Testis (tissue), 3 donors: Measurements from ENCODE around the gene DPYD. TPM values are rescaled to one million over a fixed set of nuclear protein-coding genes. Genes with fewer than 3 reads are reported as not detected.

ENCODE experiments used
- DNase-seq: peaks from one replicate; pipeline ENCODE4 v3.0.0-alpha.2; 2019
- H3K27ac ChIP-seq, 2 donors: fragments of 200-600 bp; sonication (generic); one replicate each; pipeline ENCODE4 v1.5.1; 2019
- H3K27me3 ChIP-seq: fragments of 200-600 bp; sonication (generic); one replicate; pipeline ENCODE4 v1.5.1; 2019
- H3K36me3 ChIP-seq: fragments of 200-600 bp; sonication (generic); one replicate; pipeline ENCODE4 v1.5.1; 2017; ENCODE audit warnings: low read depth; ENCODE audit errors: missing control alignments
- H3K4me1 ChIP-seq: fragments of 200-600 bp; sonication (generic); one replicate; pipeline ENCODE4 v1.5.1; 2019
- H3K4me3 ChIP-seq, 2 donors: fragments of 200-600 bp; sonication (generic); one replicate each; pipeline ENCODE4 v1.5.1; 2017 to 2019
- H3K9me3 ChIP-seq: fragments of 200-600 bp; sonication (generic); one replicate; pipeline ENCODE4 v1.5.1; 2017
- POLR2A ChIP-seq: fragments of 450-650 bp; IDR thresholded peaks from one replicate; pipeline ENCODE4 v1.6.1; 2017; ENCODE audit warnings: antibody characterized with exemption, mild to moderate bottlenecking, moderate library complexity
- WGBS, 2 donors: methylation state at CpG; one replicate each; pipeline ENCODE4 v1.1.5; 2018; 5-methylcytosine and 5-hydroxymethylcytosine counted together
- intact Hi-C: fragments of 100-400 bp; cut with DNase I; formaldehyde crosslinking; loops from one replicate; pipeline ENCODE4 v1.15.1; 2023; ENCODE audit warnings: low total_unique reads
- polyA plus RNA-seq: library from polyadenylated mRNA; stranded (reverse); fragments of 350-450 nt; fragmentation: Illumina TruSeq; extraction: RNeasy Lipid Tissue Mini Kit (QIAGEN cat#74804); gene quantifications from one replicate; pipeline ENCODE4 v1.2.3, GENCODE V29; 2014; ENCODE audit warnings: low read depth, low replicate concordance; ENCODE audit not compliant: insufficient read depth
- total RNA-seq, 2 donors: library from RNA; depleted of rRNA; stranded (reverse); fragments of >200 nt; gene quantifications; one replicate each; pipeline ENCODE4 v1.2.3, GENCODE V29; 2016
- TF ChIP-seq, protein P1 (sequence below), 3 experiments: fragments of 450-650 bp in 2 of 3; fragments of 200-600 bp in 1 of 3; sonication (generic) in 1 of 3; IDR thresholded peaks; one replicate each; pipeline ENCODE4 v1.5.1; 2016 to 2019; ENCODE audit warnings: antibody characterized with exemption in 3 of 3, mild to moderate bottlenecking in 2 of 3, moderate library complexity in 1 of 3

Gene DPYD
- total and polyA plus RNA-seq, 3 donors from 2014 or later = 6.7 to 14.7 (median 11.5) TPM

DNA sequence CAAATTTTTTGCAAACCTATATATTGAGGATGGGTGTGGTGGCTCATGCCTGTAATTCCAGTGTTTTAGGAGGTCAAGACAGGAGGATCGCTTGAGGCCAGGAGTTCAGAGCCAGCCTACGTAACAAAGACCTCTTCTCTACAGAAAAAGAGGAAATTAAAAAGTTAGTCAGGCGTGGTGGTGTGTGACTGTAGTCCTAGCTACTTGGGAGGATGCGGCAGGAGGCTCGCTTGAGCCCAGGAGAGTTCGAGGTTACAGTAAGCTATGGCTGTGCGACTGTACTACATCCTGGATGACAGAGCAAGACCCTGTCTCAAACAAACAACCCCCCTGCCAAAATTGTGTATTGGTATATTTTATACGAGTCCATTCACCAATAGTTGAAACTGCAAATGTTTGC is 589.7 kb downstream of the DPYD start:
- H3K27me3 ChIP-seq = no peaks in the 10 kb centered on the region
- H3K27ac ChIP-seq = no peak overlapping the region
- TF ChIP-seq, protein P1, sequence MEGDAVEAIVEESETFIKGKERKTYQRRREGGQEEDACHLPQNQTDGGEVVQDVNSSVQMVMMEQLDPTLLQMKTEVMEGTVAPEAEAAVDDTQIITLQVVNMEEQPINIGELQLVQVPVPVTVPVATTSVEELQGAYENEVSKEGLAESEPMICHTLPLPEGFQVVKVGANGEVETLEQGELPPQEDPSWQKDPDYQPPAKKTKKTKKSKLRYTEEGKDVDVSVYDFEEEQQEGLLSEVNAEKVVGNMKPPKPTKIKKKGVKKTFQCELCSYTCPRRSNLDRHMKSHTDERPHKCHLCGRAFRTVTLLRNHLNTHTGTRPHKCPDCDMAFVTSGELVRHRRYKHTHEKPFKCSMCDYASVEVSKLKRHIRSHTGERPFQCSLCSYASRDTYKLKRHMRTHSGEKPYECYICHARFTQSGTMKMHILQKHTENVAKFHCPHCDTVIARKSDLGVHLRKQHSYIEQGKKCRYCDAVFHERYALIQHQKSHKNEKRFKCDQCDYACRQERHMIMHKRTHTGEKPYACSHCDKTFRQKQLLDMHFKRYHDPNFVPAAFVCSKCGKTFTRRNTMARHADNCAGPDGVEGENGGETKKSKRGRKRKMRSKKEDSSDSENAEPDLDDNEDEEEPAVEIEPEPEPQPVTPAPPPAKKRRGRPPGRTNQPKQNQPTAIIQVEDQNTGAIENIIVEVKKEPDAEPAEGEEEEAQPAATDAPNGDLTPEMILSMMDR (IDR thresholded peaks at IDR 0.05) = no peak
- TF ChIP-seq POLR2A = no peak
- H3K36me3 ChIP-seq = no peaks in the 10 kb centered on the region
- H3K9me3 ChIP-seq = no peaks in the 10 kb centered on the region
- whole genome bisulfite sequencing, 2 donors = 95 to 96% methylated on average over 8 of the region's 8 CpGs
- no peak overlapping the region for H3K4me3 ChIP-seq
- no peak for DNase-seq
- intact Hi-C loops = no loop called here
- no peaks in the 10 kb centered on the region for H3K4me1 ChIP-seq

DNA sequence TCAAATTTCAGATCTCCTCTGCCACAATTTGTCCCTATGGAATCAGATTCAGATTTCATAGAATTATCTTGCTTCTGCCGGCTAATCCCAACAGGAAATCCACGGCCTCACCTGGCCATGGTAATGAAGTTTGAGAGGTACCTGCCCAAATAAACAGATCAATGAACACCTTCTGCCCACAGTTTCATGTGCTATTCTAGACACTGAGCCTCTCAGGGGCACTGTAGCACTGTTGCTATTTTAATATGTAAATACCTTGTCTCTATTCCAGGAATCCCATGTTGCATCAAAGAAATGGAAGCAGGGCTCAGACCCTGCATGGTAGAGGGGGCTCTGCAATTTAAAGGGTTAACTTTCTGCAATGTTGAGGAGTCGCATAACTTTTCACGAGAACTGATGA is 606.1 kb downstream of the DPYD start:
- no peak for TF ChIP-seq POLR2A
- TF ChIP-seq, protein P1 (IDR thresholded peaks at IDR 0.05) = no peak
- H3K4me3 ChIP-seq = no peak overlapping the region
- H3K4me1 ChIP-seq = no peaks in the 10 kb centered on the region
- 75 to 94% methylated on average over 4 of the region's 4 CpGs for WGBS, 2 donors
- no peaks in the 10 kb centered on the region for H3K27me3 ChIP-seq
- DNase-seq = no peak
- H3K36me3 ChIP-seq = no peaks in the 10 kb centered on the region
- H3K27ac ChIP-seq = no peak overlapping the region
- H3K9me3 ChIP-seq = no peaks in the 10 kb centered on the region
- intact Hi-C loops = no loop called here

DNA sequence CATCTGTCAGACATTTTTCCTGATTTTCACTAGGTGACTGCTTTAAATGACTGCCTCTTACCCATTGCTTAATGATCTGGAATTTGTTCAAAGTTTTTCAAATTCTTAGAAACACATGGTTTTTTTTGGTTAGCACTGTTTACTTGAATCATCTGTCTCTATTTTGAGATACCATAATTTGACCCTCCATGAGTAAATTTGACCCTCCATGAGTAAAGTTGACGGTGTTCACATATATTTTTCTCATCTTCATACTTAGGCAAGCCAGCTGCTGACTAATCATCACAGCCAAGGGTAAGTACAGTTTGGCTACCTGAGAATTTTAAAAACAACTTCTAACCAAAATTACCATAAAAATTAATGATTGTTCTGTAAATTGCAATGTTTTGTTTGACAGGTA is 612.7 kb downstream of the DPYD start:
- Histone ChIP-seq H3K27ac (no peak overlapping the region), H3K36me3 (no peaks in the 10 kb centered on the region), H3K27me3 (no peaks in the 10 kb centered on the region), H3K4me1 (no peaks in the 10 kb centered on the region), H3K4me3 (no peak overlapping the region), H3K9me3 (no peaks in the 10 kb centered on the region)
- no peak for DNase-seq
- 95 to 97% methylated on average over 1 of the region's 1 CpG for WGBS, 2 donors
- TF ChIP-seq, protein P1 (IDR thresholded peaks at IDR 0.05) = no peak
- no peak for TF ChIP-seq POLR2A
- intact Hi-C loops = no loop called here

DNA sequence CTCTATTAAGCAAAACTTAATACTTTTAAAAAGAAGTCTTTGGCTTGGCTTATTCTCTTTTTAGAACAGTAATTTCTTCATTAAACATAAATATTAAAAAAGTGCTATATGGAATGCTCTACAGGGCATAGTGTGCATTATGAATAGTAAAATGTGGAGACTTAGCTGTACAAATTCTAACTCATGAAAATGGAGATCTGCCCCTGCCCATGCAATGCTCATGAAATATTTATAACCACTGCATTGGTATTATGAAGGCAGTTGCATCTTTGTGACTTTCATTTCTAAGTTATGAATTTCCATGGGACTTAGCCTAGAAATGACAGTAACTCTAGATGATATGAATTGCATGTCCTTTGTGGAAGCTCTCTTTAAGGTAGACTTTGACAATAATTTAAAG is 613.3 kb downstream of the DPYD start:
- TF ChIP-seq, protein P1 (IDR thresholded peaks at IDR 0.05) = no peak
- no peak for TF ChIP-seq POLR2A
- Histone ChIP-seq H3K27me3 (no peaks in the 10 kb centered on the region), H3K27ac (no peak overlapping the region), H3K4me1 (no peaks in the 10 kb centered on the region), H3K36me3 (no peaks in the 10 kb centered on the region), H3K4me3 (no peak overlapping the region), H3K9me3 (no peaks in the 10 kb centered on the region)
- intact Hi-C loops = no loop called here
- no peak for DNase-seq

DNA sequence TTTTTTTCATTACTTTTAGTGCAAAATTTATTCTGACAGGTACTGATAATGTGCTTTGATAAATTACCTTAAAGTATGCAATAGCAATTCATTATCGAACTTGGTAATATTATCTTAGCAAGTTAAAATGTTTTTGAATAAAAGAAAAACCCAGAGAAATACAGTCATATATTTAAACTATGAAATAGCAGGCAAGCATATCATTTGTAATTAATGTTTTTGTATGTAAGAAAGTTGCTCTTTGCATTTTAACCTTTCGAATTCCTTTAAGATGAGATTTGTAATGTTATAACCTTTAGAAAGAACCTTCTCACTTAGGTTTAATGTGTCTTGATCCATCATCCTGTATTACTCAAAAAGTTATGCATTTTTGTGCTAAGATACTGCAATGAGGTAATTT is 613.7 kb downstream of the DPYD start:
- Histone ChIP-seq H3K27me3 (no peaks in the 10 kb centered on the region), H3K9me3 (no peaks in the 10 kb centered on the region), H3K36me3 (no peaks in the 10 kb centered on the region), H3K4me3 (no peak overlapping the region), H3K27ac (no peak overlapping the region), H3K4me1 (no peaks in the 10 kb centered on the region)
- WGBS, 2 donors = 74 to 81% methylated on average over 2 of the region's 2 CpGs
- no peak for TF ChIP-seq POLR2A
- TF ChIP-seq, protein P1 (IDR thresholded peaks at IDR 0.05) = no peak
- DNase-seq = no peak
- intact Hi-C loops = no loop called here
